GM21381 (cell line): ENCODE results near the gene MMP27.

Experiments used
- ATAC-seq: cut with Tn5 transposase; IDR thresholded peaks from one replicate; pipeline ENCODE4 v1.9.1; 2021; ENCODE audit warnings: mild to moderate bottlenecking, moderate library complexity; ENCODE audit not compliant: unreplicated experiment

MMP27 gene

DNA sequence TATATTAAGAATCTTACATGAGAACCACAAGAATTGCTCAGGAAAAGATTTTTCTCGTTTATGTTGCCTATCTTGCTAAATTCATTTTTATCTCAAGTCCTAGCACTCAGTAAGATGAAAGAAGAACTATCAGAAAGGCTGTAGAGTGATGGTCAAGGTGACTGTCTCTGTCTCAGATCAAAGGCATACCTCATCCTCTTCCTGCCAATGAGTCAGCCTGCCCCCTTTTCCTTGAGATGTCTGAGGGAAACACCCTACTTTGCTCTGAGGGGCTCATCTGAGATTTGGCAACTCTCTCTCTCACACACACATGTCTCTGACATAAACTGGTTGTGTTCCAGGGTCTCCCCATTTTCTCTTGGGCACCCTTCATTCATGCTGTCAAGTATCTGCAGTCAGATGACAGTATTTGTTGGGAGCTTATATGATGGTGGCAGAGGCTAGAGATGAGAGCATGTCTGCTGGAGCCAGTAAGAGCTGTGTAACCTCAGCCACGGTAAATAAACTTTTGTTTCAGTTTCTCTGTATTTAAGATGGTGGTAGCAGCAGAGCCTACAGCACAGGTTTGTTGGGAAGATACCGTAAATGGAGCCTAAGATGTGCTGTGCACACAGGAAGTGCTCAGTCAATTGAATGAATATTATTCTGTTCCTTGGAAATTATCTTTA is 1.6 kb downstream of the MMP27 start:
- ATAC-seq, result no peak

DNA sequence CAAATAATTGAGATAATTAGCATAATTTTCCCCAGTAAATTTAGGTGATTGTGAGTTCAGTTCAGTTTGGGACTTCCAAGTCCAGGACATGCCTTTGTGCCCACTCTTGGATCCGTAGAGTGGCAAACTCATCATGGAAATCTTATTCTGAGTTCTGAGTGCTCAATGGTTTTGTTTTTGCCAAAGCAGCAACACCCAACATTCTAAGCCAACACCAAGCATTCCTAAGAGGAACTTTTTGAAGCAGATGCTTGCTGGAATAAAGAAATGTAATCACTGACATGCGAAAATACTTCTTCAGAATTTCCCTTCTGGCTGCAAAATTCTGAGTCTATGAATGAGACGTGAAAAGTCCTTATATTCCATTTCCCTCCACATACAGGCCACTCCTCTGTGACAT is 10.4 kb downstream of the MMP27 start:
- no peak for ATAC-seq

DNA sequence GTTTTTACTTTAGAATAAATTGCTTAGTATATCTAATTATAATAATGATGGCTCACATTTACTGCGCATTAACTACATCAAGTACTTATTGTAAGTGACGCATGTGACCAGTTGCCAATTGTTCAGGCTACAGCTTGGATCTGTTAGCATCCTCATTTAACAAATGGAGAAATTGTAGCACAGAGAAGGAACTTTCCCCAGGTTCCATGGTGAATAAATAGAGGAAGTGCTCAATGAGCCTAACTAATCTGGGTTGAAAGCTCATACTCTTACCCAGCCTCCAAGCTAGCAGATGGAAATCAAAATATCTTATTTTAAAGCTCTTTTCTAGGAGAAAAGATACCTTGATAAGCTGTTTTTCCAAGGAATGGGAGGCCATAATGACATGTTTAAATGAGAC is 19.8 kb downstream of the MMP27 start:
- ATAC-seq, result no peak

DNA sequence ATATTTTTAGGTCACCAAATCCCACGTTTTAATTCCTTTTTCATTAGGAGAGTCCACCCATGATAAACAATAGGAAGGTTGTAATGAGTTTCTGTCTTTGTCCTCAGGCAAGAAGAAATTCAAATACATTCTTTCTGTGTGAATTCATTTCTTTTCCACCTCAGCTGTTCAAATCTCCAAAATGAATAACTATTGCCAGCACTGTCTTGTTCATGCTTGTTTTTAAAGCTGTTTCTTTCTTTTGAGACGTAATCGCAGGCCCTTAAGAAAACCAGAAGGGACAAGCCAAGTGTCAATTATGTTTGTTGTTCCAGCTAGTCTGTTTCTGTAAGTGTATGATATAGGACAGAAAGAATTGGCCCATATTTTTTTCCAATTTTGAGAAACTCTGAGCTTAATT is 20.2 kb downstream of the MMP27 start:
- no peak for ATAC-seq

DNA sequence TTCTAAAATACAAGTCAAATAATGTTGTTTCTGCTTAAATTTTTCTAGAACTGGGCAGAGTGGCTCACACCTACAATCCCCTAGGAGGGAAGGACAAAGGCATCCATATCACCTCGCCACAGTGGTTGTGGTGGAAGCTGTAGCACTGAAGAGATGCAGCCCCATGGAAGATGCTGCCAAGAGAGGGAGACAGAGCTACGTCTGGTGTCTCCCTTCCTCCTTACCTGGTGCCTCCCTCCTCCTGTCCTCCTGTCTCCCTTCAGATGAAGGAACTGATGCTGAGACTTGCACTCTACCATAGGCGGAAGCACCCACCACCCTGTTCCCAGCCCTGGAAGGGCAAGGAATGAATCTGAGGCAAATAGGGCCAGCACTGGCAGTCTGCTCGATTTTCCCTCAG is 22.3 kb downstream of the MMP27 start:
- no peak for ATAC-seq

DNA sequence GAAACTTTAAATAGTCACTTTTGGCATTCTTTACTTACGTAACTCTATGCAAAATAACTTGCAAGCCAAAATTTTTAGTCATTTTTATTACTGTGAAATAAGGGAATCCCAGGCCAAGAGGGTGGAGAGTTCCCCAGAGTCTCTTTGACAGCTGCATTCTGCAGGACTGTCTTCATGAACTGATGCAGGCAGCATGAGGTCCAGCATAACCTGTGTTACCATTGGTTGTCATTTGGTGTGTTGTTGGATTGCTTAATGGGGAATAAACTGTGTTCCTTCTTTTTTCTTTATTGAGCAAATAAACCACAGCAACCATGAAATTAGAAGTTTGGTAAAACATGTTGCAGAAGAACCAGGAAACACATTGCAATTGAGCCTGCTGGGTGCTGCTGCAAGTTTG is 24.6 kb downstream of the MMP27 start:
- no peak for ATAC-seq

DNA sequence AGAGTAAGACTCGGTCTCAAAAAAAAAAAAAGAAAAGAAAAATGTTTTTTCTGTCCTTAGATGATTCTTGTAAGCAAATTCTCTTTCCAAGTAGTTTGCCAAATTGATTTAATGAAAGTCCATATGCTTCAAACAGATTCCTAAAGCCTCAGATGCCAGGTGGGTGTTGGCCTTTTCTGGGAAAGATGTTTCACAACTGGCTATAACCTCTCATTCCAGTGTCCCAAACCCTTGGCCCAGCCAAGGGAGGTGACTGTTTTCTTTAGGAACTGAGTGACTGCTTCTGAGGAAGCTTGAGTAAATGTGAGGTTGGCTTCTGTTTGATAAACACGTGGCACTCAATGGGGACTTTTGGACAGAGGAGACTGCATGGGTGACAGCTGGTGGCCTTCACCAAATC is 27.5 kb downstream of the MMP27 start:
- ATAC-seq, result no peak

DNA sequence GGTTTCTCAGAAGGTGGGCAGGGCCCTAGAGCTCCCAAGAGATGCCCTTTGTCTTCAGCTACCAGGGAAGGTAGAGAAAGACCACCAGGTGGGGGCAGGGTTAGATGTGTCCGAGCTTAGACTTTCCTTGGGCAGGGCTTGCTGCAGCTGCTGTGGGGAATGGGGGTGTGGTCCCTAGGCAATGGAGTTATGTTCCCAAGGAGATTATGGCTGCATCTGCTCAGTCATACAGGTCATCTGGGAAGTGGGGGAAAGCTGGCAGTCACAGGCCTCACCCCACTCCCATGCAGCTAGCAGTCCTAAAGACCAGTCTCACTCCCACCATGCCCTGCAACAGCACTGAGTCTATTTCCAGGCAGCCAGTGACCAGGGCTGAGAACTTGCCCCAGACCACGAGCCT is 29.5 kb downstream of the MMP27 start:
- ATAC-seq, result no peak

DNA sequence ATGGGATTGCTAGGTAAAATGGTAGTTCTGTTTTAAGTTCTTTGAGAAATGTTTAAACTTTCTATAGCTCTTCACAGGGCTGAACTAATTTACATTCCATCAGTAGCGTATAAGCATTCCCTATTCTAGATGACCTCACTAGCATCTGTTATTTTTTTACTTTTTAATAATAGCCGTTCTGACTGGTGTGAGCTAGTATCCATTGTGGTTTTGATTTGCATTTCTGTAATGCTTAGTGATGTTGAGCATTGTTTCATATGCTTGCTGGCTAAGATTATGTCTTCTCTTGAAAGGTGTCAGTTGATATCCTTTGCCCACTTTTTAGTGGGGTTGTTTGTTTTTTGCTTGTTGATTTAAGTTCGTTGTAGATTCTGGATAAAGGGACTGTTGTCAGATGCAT is 35.9 kb downstream of the MMP27 start:
- no peak for ATAC-seq

DNA sequence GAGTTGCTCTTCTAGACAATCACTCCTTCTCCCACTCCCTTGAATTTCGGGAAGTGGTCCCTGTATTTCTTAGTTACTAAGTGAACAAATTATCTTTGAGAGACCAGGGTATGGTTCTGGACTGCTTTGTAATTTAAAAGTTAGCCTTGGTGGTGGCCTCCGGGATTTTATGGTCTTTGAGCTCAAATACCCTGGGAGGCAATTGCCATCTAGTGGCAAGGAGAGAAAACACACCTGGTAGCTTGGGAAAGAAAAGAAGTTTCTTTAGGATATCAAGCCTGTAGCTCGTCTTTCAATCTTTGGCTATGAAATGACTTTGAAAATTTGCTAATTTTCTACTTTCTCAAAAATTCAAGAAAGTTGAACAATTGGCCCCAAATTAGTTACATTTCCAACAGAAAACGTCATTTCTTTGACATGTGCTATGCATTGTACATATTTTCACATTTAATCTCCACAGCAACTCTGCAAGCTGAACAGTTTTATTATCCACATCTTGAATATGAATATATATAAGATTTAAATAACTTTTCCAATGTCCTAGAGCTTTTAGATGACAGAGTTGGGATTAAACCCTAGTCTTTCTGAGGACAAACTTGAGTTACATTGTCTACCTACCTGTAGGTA is 39.1 kb downstream of the MMP27 start:
- ATAC-seq, result peak; percentile 55

DNA sequence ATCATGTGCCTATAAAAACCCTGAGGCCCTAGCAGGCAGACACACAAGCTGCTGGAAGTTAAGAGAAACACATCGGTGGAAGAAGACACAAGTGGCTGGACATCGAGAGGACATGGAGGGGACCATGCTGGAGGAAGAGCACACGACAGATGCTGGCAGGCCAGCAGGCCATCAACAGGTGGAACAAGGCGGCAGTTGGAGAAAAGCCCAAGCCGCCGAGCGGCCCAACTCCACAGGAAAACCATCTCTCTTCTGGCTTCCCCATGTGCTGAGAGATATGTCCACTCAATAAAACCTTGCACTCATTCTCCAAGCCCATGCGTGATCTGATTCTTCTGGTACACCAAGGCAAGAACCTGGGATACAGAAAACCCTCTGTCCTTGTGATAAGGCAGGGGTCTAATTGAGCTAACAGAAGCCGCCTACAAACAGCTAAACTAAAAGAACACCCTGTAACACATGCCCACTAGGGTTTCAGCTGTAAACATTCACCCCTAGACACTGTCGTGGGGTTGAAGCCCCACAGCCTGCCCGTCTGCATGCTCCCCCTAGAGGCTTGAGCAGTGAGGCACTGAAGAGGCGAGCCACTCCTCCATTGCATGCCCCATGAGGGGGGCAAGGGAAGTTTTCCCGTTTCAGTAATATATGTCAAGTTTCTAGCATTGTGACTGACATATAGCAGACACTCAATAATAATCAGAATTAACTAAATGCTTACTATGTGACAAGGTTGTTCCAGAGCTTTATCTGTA is 41.4 kb downstream of the MMP27 start:
- ATAC-seq, result no peak

DNA sequence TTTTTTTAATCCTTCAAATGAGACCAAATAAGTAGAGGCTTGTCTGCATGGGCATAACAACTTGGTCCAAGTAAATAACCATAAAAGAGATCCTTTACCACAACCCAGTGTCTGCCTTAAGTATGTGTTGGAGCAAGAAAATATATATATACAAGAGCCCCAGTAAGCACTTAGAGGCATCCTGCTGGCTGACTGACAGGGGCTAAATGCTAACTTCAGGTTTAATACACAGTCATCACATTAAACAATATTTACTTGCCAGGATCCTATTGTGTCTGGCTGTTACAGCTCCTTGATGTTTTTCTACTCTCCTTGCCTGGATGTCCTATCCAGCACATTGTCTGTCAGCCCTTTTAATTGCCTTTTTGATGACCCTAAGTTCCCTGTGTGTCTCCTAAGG is 43.0 kb downstream of the MMP27 start:
- no peak for ATAC-seq

DNA sequence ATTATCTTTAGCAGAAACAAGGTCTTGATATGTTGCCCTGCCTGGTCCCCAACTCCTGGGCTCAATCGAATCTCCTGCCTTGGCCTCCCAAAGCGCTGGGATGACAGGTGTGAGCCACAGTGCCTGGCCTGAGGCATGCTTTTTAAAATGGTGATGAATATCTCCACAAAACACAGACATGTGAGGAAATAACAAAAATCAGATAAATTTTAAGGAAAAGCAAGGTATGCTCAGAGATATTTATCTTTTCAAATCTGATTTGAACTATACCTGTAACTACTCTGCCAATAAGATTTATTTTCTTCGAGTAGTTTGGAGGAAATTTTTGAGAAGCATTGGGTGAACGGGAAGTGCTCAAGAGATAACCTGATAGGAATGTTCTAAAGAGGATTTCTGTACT is 44.5 kb downstream of the MMP27 start:
- no peak for ATAC-seq

DNA sequence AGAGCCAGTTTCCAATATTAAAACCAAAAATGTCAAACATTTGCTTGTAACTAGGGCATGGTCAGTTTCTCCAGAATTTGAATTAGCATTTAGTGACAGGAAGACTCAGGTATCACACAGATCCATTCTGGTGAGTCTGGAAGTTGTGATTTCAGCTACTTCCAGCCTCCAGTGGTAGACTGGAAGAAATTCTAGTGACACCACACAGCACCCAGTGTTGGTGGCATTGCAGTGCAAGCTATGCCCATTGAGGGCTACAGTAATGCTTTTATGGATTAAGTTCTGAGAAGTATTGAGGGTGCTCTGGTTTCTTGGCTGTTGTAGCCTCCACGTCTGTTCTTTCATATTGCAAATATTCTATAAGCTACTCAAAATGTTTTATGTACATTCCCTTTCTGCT is 49.0 kb downstream of the MMP27 start:
- ATAC-seq, result no peak

DNA sequence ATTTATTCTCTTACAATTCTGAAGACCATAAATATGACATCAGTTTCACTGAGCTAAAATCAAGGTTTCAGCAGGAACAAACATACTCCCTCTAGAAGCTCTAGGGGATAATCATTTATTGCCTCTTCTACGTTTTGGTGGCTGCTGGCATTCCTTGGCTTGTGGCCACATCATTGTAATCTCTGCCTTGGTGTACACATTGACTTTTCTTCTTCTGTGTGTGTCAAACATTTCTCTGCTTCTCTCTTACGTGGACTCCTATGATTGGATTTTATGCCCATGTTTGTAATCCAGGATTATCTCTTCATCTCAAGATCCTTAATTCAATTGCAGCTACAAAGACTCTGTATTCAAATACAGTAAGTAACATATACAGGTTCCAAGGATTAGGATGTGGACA is 50.0 kb downstream of the MMP27 start:
- no peak for ATAC-seq

DNA sequence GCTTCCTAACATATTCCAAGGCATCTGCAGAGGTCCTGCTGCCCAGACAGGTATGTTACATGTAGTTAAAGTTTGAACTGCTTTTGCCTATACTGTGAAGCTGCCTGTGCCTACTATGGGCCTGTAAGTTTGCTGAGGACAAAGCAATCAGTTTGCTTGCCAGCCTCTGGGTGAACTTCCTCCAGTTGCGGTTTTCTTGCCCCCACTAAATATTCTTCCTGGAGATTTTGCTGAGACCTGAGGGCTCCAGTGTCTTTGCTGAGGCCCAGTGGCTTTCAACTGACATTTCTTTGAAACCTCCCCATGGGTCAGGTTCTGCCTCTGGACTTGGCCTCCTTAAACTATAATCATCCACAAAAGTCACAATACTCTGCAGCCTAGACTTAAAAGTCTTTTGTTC is 50.8 kb downstream of the MMP27 start:
- ATAC-seq, result no peak

DNA sequence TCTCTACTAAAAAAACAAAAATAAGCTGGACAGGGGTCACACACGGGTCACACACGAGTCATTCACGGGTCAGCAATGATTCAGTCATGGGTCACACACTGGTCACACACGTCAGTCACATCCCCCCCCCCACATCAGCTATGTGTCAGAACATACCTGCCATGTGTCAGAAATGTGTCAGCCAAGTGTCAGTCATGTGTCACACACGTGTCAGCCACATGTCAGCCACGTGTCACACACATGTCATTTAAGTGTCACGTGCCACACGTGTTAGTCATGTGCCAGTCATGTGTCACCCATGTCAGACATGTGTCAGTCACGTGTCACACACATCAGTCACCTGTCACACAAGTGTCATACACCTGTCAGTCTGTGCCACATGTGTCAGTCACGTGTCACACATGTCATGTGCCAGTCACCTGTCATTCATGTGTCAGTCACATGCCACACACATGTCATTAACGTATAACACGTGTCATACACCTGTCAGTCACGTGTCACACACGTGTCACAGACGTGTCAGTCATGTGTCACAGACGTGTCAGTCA is 51.8 kb downstream of the MMP27 start:
- ATAC-seq, result no peak

DNA sequence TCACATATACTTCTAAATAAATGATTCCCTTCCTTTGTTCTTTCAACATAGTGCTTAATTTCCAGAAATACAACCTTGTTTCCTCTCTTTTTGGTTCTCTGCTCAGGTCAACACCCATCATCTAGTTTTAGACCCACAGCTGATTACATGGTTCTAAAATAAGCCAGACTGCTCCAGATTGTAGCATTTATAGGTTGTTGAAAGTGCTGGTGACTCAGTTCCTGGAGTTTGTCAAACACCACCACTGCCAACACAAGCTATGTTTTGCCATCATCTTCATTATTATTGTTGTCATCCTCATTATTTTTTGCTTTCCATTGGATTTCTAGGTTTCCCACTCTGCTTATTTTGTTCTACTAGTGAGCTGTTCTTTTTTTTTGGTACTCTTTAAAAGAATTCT is 58.1 kb downstream of the MMP27 start:
- ATAC-seq, result no peak

DNA sequence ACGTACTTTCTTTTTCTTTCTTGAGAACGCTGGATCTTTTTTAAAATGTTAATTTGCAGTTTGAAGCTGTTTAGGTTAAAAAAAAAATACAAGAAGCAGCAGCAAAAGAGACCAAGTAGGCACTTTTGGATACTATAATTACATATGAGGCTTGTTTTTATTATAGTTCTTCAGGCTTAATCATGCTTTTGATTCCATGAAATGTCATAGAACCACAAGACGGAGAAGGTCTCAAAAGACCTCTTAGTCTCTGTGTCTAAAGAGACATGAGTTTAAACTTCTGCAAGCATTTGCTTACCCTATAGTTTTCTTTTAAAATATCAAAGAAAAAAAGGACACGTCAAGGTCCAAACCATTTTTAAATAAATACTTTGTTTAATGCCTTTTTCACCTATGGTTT is 61.6 kb downstream of the MMP27 start:
- ATAC-seq, result no peak
